Hematopoietic multipotent progenitor cell treated with erythropoietin and hydrocortisone succinate and interleukin-3 and kit ligand, for 17 days (in vitro differentiated cells): ENCODE measurements around the gene RPL34.
"Not testable (repeated sequence)": the region's sequence is repeated elsewhere in the genome, so short reads cannot be mapped to it uniquely, and the experiment has no call there.

Source experiments
- DNase-seq: peaks from one replicate; pipeline ENCODE4 v3.0.0-alpha.2; 2015; ENCODE audit warnings: low spot score

Gene RPL34

DNA sequence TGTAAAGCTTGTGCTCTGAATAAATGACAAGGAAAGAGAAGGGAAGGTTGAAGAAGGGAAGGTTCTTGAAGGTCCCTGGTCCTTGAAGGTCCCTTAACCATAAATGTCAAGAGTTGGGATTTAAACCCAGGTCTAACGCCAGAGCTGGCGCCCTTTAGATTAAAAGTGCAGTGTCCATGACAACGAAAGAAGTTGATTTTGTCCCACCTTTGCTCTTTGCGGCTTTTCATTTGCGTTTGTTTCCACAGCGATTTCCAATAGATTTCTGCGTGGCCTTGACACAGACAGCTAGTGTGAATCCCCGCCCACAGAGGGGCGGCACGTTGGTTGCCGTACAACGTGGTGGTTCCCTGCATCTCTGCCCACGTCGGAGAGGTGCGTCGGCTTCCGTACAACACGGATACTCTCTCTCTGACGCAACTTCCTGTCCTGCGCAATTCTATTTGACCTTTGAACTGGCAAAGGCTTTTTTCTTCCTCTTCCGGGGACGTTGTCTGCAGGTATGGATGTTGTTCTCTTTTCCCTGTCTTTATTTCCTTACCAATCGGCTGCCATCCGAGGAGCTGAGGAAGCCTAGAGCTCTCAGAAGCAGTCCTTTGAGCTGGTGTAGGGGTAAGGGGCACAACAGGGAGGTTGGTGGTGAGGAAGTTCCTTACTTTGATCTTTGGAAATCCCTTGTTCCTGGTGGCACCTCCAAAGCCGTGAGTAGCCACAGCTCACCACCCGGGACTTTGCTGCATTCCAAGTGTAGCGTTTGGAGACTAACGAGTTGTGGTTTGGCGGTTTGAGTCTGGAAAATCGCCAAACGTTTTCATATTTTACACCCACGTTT lies at the start of gene RPL34:
TSS of gene RPL34 (plus strand) at position 476 of the 832 bp plus-strand sequence. CDS start 1,384 bp downstream, outside the sequence.
- peak; percentile 99 for DNase-seq

DNA sequence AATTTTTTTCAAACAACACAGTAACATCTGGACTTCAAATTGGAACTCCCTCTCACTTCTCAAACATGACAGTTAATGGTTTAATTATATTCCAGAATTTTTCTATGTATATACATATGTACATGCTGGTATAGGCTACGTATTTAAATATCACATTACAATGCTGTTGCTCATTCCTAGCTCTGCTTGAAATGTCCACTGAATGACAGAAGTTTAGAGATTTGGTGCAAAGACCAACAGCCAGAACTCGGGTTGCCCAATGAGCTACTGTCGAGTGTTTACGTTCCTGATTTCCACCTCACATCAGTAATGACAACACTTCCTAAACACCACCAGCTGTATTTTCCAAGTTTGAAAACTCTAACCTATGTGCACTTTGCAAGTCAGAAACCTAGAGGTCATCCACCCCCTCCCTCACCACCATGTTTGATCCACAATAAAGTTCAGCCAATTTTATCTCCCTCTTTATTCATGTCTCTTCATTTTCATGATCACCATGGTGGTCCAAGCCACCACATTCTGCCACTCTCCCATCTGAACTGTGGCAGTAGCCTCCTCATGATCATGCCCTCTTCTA lies 49.3 kb upstream of the RPL34 start:
- DNase-seq: no peak

DNA sequence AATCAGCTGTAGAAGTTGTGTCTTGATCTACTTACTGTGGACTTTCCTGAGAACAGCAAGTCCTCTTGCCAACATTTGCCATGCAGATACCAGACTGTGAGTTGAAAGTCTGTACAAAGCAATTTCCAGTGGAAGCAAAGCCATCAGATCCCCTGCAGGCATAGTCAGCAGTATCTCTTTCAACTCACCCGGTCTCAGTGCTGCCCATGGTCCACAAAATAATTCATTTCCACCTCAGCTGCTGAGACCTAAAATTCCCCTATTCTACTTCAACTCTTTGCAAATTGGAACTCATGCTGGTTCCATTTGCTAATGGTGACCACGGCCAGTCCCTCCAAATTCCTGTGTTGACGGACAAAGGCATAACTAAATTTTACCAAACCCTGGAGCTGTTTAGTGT lies 46.0 kb upstream of the RPL34 start:
- DNase-seq: no peak

DNA sequence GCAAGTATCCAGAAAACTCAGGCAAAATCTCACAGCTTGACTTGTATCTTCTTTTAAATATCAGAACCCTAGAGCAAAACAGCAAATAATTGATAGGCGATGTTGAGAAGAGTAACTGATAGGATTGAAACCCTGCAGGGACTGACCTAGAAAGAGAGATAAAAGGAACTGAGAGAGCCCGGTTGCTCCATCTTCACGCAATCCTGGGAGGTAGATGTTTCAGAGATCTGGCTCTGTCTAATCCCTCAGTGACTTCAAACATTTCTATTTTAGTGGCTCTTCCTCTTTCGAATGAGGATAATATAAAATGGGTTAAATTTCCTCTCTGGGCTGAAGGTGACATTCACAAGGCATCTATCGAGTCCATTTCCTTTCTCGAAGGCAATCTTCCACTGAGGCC lies 39.3 kb upstream of the RPL34 start:
- DNase-seq: no peak

DNA sequence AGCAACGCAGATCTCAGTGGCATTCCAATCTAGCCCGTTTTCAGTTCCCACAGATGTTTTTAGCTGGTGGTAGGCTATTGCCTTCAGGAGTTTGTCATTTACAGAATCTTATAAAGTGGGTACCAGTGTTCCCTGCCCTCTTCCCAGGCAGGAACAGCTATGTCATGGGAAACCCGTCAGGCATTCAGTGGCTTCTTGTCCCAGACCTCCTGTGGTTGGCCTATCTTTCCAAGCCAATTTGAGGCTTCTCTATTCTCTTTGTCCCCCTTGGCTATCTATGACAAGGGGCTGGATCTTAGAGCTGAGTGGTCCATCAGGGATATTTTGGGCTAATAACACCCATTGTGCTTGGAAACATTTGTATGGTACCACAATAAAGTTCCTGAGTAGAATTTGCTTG lies 33.6 kb upstream of the RPL34 start:
- no peak for DNase-seq

DNA sequence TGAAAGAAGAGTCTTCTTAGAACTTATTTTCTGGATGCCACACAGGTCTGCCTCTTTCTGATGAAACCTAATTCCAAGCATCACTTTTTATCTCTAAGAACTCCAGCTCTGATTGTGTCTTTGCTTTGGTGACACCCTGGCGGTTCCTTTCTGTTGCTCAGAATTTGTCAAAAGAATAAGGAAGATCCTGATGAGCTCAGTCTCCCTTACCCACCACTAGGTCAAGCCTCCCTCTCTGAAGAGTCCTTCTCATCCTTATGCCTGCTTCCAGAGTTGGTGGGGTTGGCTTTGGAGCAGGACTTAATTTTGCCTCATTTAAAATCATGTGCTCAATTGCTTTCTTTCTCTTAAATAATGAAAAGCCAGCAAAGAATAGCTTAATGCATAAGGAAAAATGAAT lies 31.5 kb upstream of the RPL34 start:
- no peak for DNase-seq

DNA sequence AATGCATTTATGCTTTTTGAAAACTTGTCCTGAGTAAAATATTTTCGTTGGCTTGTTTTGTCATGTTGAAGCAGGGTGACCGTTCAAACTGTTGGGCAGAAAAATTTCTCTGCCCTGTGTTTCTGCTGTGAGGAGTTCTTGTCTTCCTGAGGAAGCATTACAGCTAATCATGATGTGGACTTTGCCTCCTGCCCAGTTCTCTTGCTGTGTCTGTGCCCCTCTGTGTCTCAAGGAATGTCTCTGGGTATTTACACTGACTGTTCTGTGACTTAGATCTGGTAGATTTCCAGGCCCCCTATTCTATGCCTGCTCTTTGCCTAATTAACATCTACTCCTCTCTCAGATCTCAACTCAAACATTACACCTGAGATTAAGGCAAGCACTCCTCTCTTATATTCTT lies 30.4 kb upstream of the RPL34 start:
- DNase-seq: no peak

DNA sequence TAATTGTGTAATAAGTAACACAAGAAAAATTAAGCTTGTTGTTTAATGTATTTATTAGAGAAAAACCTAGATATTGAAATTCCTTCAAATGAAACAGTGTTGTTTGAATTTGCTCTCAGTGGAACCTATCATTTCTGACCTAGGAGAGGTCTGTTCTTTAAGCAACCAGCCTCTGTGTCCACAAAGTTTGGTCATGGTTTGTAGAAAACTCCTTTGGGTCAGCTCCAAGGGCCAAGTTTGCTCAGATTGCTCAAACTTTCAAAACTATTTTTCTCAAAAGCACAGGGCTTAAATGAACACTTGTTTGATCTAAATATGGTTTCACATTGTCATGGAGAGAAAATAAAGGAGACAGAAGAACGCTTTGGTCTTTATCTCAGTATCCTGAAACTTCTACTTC lies 29.6 kb upstream of the RPL34 start:
- DNase-seq: no peak

DNA sequence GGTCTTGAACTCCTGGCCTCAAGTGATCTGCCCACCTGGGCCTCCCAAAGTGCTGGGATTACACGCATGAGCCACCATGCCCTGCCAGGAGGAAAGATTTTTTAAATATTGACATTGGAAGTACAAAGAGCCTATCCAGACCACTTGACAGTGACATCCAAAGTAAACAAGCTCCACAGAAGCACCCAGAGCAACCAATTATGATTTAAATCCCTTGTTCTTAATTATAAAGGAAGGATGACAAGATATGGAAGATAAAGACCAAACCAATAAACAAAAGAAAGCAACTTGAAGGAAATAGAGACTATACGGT lies 27.7 kb upstream of the RPL34 start:
- DNase-seq: no peak

DNA sequence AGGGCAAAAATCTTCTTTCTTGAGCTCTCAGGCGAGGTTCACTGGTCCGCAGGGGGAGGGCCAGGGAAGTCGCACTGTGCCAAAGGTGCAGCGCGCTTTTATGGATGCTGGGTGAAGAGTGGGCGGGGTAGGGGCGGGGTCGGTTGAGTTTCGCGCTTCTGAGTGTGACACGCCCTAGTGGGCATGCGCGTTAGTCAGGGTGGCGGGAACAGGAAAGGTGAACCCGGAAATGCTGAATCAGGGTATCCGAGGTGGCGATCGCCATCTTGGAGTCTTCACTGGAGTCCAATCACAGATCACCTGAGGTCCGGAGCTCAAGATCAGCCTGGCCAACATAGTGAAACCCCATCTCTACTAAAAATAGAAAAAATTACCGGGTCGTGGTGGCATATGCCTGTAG lies 26.1 kb upstream of the RPL34 start:
- DNase-seq: not testable (repeated sequence)

DNA sequence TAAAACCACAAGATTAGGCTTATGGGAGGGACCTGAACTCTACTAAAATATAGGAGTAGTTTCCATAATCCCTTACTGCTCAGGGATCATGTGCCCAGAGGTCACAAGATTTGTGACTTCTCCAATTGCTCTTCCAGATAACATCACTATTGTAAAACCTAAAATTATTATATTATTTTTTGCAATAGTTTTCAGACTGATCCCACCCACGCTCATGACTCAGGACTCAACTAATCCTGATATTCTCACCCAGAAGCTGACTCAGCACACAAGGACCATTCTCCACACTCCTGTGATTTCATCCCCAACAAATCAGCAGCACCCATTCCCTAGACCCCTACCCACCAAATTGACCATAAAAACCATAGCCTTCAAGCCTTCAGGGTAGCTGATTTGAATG lies 24.0 kb upstream of the RPL34 start:
- DNase-seq: no peak

DNA sequence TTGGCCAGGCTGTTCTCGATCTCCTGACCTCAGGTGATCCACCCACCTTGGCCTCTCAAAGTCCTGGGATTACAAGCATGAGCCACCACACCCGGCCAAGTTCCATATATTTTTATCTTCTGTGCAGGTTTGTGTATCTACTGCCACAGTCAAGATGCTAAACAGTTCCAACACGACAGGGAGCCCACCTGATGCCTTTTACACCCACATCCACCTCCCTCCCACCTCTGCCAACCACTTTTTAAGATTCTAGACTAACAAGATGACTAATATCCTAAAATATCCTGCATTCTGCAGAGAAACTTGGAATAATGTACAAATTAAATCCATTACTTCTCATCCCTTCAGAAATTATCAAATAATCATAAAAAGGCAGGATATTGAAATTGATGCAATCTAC lies 19.3 kb upstream of the RPL34 start:
- DNase-seq: no peak

DNA sequence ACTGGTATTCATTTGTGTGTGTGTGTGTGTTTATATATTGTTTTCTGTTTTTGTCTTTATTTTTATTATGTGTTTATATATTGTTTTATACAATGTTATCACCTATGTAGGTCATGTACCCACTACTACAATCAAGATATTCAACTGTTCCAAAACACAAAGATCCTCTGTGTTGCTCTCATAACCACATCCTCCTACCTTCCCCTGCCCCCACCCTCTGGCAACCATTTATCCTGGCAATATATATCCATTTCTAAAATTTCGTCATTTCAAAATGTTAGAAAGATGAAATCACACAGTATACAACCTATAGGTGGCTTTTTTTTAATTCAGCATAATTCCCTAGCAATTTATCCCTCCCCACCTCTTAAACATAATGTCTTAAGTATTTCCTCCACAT lies 18.8 kb upstream of the RPL34 start:
- no peak for DNase-seq

DNA sequence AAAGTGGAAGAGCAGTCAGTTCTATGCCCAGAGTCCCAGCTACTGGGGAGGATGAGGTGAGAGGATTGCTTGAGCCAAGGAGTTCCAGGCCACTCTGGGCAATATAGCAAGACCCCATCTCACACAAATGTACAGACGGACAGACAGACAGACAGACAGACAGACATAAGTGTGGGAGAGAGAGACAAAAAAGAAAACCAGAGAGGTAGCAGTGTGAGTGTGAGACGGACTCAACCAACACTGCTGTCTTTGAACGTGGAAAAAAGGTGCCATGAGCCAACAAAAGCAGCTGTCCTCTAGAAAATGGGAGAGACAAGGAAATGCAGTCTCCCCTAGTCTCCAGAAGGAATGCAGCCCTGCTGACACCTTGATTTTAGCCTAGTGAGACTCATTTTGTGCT lies 18.2 kb upstream of the RPL34 start:
- no peak for DNase-seq

DNA sequence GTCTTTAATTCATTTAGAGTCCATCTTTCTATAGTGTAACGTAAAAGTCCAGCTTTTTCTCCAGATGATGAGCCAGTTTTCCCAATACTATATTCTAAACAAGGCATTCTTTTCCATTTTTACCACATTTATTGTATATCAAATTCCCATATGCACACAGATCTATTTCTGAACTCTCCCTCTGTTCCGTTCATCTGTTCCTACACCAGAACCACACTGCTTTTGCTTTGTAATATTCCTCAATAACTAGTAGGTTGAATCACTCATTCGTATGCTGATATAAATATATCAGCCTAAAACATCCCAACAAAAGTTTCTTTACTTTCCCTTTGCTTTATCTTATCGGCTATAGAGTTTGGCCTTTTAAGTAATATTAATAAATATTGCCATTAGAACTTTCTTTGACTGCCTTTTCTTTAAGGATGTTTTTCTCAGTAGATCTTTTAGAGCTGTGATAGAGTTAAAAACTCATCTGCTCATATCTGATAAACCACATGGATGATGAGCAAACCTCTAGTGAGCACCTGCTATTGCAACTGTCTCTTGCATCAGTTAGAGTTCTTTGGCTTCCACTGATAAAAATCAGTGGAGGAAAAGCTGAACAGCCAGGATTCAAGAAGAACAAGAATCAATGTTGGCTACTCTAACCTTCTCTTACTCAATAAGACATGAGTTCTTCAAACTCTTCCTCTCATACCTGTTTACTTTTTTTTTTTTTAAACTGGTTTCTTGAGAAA lies 13.1 kb upstream of the RPL34 start:
- no peak for DNase-seq

DNA sequence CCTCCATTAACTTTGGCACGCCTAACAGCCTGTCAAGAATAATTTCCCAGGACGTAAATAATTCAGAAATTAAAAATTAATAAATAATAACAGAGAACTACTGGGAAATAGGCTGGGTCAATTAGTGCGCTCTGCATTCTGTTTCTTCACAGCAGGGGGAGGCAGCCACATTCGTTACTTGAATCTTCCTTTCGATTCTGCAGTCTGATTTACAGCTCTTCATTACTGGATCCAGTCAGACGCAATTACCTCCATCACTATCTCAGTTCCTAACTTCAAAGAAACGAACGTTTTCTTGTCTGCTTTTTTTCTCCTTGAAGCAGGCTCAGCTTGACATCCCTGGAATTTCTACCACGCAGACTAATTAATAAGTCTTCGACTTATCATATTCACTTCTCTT lies 9.0 kb upstream of the RPL34 start:
- DNase-seq: no peak

DNA sequence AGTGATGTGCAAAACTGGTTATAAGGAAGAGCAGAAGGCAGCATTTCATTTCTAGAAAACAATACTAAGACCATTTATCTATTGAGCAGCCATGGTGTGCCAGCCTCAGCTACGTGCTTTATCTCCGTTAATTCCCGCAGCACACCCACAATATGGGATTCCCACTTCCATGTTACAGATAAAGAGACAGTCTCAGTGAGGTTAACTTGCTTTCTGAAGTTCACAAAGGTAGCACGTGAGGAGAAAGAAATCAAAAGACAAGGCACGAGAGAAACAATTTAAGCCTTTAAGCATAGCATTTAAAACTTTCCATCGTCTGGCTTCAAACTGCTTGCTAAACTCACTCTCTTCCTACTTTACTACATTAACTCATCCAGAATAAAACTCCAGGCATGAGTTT lies 8.0 kb upstream of the RPL34 start:
- no peak for DNase-seq

DNA sequence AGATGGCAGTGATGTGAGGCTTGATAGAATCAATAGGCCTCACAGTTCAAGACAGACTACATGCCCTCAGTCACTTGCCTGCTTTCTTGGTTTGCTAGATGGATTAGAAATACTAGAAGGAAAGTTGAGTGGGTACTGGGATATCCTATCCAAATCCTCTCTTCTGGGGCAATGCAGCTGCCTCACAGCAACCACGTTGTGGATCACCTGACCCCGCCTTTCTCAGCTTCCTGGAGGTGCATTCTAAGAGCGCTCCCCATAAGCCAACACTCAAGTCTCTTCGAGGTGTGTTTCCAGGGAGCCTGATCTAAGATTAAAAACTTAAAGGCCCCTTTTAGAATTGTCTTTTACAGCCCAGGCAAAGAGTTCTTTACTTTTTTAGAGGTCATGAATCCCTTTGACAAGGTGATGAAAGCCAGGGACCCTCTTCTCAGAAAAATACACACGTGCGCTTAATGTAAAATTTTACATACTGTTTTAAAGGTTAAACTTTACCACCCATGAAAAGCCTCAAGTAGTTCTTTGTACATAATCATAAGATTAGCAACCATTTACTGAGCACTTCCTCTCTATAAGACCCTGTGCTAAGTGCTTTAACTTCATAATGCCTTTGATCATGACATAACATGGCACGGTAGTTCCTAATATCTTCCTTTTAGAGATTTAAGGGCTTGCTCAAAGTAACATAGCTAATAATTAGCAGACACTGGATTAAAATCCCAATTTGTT lies 840 bp upstream of the RPL34 start:
- DNase-seq: no peak

DNA sequence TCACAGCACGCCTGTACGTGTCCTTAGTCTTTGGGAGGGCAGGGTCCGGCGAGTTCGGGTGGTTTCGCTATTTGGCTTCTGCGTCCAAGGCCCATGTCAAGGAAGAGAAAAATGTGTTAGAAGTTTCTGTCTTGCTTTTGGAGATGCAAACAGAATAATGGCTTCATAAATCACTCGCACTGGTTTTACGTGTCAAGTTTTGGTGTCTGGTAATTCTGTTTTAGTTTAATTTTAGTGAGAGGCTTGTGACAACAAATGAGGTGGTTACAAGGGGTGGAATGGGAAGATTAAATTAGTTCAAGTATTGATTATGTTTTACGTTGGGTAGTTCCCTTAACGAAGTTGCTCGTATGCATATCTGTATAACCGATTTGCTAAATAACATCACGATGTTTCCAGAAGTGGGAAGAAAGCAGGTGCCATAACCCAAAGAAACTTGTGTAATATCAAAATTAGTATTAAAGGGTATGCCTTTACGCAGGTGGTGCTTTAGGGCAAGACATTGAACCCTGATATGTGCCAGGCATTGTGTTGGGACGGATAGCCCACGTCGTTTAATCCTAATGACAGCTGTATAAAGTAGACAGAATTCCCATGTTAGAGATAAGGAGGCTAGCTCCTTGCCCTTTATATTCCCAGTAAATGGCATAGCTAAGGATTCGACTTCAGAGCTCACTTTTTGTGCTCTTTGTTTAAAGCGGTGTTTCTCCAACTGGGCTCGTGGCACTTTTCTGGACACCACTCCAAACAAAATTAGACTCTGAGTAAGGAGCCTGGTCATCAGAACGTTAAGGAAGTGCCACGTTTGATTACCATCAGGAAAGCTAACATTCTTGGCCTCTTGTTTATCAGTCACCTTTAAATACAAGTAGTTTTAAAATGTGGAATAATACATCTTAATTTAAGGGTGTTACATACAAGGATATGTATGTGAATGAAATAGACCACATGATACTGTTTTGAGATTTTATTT lies 843 bp downstream of the RPL34 start:
- DNase-seq: peak; percentile 12

DNA sequence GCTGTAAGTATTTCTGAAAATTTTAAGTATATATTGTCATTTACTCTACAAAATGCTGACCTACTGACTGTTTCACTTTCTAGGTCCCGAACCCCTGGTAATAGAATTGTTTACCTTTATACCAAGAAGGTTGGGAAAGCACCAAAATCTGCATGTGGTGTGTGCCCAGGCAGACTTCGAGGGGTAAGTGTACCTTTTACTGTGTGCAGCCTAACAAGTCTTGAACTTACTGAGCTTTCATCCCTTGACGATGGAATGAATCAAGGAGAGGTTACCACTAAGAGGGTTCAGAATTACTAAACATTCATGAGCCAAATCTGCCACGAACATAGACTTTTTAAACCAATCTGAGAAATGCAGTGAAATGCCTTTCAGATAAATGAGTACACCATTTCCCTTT lies 1.6 kb downstream of the RPL34 start:
- no peak for DNase-seq

DNA sequence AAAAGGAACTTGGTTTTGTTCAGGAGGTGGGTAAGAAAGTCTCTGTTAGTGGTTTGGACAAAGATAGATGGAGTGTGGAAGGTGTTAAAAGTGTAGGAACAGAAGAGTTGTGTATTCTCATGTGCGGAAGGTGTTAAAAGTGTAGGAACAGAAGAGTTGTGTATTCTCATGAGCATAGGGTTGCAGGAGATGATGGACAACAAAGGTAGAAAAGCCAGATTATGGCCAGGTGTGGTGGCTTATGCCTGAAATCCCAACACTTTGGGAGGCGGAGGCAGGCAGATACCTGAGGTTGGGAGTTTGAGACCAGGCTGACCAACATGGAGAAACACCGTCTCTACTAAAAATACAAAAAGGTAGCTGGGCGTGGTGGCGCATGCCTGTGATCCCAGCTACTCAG lies 2.5 kb downstream of the RPL34 start:
- no peak for DNase-seq
